ENCODE data around the gene SF3A2.
"Not testable (repeated sequence)": the region's sequence is repeated elsewhere in the genome, so short reads cannot be mapped to it uniquely, and the experiment has no call there.

Gene SF3A2

DNA sequence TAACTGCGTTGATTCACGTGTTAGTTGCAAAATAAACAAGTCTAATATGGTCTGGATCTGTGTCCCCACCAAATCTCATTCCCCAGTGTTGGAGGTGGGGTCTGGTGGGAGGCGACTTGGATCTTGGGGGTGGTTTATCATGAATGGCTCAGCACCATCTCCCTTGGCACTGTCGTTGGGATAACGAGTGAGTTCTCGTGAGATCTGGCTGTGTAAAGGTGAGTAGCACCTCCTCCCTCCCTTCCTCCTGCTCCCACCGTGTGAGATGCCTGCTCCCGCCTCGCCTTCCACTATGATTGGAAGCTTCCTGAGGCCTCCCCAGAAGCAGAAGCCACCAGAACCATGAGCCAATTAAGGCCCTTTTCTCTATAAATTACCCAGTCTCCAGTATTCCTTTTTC lies 40.5 kb downstream of the SF3A2 start:
- no peak for DNase-seq

DNA sequence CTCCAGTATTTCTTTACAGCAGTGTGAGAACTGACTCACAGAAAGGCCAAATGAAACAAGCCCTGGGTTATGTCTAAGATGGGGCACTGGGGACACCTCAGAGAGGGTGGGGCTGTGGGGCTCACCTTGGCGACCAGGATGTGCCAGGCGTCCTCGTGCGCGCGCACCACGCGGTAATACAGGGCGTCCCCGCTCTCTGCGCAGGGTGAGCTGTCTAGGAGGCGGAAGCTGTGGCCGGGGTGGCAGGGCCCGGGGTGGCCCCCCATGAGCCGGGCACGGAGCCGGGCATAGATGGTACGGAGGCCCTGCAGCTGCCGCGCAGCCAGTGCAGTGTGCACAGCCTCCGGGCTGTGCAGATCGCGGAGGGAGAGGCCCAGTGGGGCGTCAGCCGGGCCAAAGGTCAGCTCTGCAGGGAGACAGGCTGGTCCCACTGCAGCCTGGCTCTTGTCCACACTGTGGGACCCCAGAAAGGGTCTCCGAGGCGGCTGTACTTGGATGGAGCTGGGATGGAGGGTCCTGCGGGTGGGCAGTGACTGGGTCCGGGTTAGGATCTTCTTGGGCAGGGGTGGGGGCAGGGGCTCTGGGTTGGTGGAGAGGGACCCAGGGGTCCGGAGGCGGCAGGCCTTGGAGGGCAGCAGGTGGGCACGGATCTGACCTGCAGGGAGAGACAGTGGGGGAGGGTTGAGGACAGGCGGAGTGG lies 42.0 kb downstream of the SF3A2 start:
- no peak for DNase-seq

- DNase-seq: no peak
Measured at GRCh38 chr19:2280633-2281264, 44.1 kb downstream of the SF3A2 start.

- DNase-seq: not testable (repeated sequence)
Measured at GRCh38 chr19:2281265-2282061, 44.8 kb downstream of the SF3A2 start.

GRCh38 chr19:2282062-2282861 lies 45.6 kb downstream of the SF3A2 start, which contains the start of gene PEAK3:
Gene PEAK3, minus strand, starts transcription at chr19:2282175. Its CDS starts 1,244 bp downstream, at chr19:2280931.
- DNase-seq: peak; percentile 29

- no peak for DNase-seq
Measured at GRCh38 chr19:2282862-2283237, 46.2 kb downstream of the SF3A2 start.

GRCh38 chr19:2283835-2284507 lies 47.3 kb downstream of the SF3A2 start:
- no peak for DNase-seq

DNA sequence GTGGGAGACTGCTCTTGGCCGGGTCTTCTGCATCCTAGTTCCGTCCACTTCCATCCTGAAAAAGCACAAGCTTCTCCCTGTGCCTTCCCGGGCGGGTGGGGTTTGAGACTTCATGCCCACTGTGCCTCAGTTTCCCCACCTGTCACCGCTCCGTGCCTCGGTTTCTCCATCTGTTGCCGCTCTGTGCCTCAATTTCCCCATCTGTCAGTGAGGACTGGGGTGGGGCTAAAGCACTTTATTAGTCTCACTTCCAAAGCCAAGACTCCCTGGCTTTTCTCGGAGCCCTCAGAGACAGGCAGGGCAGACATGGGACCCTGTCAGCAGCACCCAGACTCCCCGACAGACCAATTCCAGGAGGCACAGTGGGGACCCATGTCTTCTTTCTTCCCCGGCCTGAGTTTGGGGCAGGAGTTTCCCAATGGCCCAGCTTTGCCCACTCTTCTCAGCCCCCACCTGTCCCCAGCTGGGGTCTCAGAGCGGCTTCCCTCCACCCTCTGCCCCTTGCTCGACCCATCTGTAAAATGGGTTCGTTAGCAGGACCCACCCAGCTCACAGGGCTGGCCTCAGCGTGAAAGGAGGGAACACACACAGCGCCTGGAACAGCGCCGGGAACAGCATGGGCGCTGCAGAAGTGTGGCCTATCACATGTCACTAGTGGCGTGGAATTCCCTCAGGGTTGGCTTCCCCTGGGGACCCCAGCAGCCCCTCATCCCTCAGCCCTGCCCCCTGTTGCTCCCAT lies 49.9 kb downstream of the SF3A2 start:
- DNase-seq: no peak

DNA sequence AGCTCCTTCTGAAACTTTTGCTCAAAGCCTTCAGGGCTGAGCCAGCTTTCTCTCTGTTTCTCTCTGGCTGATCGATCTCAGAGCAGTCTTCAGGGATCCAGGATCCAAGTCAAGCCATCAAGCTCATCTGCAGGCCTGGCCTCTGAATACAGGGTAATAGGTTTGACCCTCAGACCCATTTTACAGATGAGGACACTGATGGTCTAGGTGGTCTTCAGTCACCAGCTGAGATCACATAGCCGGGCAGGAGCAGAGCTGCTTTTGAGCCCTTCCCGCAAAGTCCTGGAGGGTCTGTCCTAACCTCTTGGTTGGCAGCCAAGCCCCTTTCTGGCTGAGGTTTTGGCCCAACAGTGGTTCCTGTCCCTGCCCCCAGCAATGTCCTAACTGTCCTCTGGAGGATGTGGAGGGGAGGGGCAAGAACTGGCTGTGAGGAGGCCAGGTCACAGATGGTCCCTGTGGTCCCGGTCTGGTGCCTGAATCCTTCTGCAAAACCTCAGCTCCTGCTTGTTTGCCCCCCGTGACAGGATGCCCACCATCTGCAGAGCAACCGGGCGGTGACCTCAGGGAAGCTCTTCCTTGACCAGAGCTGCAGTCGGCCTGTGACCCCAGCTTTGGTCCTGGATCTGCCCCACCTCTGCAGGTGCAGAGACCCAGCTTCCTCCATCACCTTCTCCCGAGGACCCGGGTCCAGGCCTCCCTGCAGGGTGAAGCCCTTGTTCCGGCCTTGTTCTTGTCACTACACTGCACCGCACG lies 51.1 kb downstream of the SF3A2 start:
- DNase-seq: no peak

GRCh38 chr19:2288338-2288817 lies 51.8 kb downstream of the SF3A2 start:
- no peak for DNase-seq

- DNase-seq: no peak
Measured at GRCh38 chr19:2288818-2289713, 52.4 kb downstream of the SF3A2 start.

- peak; percentile 28 for DNase-seq
Measured at GRCh38 chr19:2289714-2290435, 53.3 kb downstream of the SF3A2 start.

DNA sequence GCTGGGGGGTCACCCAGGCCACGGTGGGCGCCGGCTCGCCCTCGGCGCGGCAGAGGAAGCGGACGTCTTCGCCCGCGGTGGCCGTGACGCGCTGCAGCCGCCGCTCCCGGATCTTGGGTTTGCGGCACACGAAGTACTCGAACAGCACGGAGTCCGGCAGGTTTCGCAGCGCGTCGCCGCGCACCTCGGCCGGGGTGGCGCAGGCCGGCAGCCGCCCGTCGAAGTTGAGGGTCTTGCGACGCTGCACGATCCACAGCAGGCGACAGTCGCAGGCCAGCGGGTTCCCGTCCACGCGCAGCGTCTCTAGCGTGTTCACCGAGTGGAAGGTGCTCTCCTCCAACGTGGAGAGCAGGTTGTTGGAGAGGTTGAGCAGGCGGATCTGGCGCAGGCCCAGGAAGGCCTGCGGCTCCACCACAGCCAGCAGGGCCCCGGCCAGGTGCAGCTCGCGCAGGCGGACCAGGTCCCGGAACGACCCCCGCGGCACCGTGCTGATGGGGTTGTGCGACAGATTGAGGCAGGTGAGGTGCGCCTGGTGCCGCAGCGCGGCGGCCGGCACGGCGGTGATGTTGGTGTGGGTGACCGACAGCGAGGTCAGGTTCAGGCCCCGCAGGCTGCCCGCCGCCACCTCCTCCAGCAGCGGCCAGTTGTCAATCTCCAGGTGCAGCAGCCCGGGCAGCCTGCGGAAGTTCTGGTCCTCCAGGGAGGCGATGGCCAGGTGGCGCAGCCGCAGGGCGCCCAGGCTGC lies 54.0 kb downstream of the SF3A2 start:
- DNase-seq: no peak

DNA sequence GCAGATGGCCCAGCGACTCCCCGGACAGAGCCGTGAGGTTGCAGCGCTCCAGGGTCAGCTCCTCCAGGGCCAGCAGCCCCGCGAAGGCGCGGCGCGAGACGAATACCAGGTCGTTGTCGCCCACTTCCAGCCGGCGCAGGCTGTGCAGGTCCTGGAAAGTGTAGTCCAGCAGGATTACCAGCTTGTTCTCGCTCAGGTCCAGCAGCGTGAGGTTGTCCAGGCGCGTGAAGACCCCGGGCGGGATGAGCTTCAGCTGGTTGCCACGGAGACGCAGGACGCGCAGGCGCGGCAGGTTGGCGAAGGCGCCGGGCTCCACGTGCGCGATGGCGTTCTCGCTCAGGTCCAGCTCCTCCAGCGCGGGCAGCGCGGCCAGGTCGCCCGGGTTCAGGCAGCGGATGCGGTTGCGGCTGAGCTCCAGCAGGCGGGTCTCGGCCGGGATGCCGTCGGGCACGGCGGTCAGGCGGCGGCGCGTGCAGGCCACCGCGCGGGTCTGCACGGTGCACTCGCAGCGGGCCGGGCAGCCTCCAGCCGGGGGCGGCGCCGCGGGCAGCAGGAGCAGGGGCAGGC lies 54.6 kb downstream of the SF3A2 start:
- no peak for DNase-seq

DNA sequence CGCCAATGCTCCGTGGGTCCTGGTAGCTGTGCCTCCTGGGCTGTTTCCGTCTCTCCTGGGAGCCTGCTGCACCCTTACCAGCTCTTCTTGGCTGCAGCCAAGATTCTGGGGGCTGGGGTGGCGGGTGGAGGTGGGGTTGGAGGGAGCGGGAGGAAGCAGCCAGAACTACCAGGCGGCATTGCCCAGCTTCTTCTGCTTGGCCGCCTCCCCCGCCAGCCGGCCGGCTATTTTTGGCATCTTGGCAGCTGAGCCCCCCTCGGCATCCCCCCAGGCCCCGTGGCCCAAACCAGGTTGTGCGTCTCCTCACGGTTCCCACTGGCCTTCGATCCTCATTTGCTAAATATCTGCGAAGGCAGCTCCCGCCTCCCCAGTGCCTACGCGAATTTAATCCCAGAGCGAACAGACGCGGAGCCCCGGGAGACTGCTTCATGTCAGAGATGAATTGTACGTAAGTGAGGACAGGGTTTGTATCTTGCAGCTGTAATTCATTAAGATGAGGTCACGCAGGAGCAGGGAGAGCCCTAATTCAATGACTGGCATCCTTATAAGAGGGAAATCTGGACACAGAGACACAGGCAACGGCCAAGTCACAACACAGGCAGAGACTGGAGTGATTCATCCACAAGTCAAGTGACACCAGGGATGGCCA lies 58.2 kb downstream of the SF3A2 start:
- peak; percentile 39 for DNase-seq

- DNase-seq: no peak
Measured at GRCh38 chr19:2296141-2296540, 59.5 kb downstream of the SF3A2 start.
